GM18907 (cell line): ENCODE results near the gene AHNAK2.
"Not testable (repeated sequence)": the region's sequence is repeated elsewhere in the genome, so short reads cannot be mapped to it uniquely, and the experiment has no call there.

Experiments
- ATAC-seq: cut with Tn5 transposase; IDR thresholded peaks from one replicate; pipeline ENCODE4 v1.9.1; 2021; ENCODE audit warnings: mild to moderate bottlenecking, moderate library complexity; ENCODE audit not compliant: unreplicated experiment

AHNAK2 gene

DNA sequence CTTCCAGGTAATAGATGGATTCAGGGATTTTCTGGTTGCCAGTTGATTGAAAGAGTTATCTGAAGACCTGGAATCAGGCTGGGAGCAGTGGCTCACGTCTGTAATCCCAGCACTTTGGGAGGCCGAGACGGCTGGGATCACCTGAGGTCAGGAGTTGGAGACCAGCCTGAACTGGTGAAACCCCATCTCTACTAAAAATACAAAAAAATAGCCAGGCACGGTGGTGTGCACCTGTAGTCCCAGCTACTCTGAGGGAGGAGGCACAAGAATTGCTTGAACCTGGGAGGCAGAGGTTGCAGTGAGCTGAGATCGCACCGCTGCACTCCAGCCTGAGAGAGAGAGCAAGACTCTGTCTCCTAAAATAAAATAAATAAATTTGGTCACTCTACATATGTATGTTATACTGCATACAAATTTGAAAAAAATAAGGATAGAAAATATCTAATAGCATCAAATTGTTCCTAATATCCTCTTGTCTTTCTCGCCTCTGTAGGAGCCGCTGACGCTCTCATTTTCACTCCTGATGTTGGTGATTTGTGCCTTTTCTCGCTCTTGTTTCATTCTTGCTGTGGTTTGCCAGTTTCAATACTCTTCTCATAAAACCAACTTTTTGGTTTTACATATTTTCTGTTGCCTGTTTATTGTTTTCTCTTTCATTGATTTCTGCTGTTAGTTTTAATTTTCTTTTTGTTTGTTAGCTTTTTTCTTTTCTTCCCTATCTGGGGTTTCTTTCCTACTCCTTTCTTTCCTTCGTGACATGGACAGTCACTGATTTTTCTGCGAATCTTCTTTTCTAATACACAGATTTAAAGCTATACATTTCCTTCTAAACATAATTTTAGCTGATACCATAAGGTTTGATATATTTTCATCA lies 77.3 kb downstream of the AHNAK2 start:
- no peak for ATAC-seq

DNA sequence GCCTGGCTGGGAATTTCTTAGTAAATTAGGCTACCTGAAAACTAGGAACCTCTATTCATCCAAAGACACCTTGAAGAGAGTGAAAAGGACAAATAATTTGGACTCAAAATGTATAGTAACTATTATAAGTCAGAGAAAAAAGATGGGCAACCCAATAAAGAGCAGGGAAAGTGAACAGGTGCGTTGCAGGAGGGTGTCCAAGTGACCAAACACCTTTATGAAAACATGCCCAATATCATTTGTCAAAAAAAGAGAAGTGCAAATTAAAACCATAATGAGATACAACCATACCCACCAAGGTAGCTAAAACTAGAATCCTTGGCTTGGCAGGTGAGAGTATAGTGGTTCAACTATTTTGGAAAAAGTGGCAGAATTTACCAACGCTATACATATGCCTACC lies 78.4 kb downstream of the AHNAK2 start:
- no peak for ATAC-seq

DNA sequence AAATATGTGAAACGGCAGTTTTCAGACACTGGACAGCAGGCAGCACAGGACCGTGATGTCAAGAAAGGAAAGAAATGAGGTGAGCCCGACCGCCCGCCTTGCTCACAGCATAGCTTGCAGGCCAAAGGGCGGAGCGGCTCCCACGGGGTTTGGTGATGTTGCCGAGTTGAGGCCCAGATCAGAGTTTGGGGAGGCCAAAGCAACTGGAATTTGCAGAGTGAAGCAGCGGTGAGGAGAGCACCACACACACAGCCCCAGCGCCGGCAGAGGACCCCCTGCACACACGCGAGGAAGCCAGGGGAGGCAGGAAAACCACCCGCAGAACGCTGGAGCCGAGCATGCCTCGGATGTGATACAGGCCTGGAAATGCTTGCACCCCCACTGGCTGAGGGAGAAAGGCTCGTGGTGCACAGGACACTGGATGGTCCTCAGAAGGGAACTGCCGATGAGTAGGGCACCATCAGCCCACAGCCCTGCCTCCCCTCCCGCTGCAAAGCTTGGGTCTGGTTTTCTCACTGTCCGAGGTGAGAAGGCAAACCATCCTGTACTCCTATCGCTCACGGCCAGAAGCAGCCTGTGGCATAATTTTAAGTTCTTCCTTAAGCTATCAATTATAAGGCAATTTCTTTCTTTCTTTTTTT lies 79.2 kb downstream of the AHNAK2 start:
- no peak for ATAC-seq

DNA sequence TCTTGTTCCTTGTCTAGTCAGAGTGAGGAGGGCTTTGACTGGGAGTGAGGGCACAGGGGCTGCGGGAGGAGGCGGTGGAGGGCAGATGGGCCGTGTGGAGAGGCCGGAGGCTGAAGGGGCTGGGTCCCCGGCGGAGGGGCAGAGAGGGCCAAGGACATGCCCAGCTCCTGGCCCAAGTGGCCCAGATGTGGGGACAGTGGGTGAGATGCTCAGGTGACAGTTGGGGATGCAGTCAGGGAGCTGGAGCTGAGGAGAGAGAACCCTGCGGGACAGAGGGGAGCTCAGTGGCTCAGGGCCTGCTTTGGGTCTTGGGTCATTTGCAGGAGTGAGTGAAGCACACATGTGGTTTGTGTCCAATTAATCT lies 80.0 kb downstream of the AHNAK2 start:
- no peak for ATAC-seq

DNA sequence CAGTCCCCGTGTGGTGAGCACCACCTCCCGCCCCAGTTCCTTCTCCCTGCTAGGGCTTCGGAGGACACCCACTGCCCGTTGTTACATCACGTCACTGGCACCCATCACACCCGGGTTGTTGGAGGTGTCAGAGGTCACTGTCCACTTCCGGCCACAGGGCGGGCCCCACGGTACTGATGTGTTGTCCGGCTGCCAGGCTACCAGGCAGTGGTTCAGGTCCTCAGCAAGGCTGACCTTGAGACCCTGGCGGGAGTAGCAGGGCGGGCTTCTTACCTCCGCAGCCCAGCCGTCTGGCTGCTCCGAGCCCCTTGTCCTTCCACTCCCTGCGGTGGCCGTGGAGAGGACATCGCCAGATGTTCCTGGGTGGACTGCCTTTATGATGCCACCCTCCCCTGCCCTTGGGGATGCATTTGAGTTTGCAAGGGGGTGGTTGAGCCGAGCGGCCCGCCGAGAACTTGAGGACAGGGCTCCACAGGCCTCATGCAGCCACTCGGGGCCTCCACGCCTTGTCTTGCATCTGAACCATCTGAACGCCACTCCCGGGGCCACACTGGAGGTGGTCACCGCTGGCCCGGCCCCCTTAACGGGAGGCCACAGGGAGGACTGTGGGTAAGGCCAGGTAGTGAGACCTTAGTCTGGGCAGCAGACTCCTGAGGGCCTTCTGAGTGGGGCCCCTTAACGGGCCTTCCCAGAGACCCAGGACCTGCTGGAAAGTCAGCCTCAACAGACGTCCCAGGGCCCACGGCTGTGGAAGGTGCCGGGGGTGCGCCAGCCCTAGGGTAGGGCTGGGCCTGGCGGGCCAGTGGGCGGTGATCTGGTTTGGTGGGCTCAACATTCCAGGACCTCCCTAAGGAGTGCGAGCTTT lies 80.6 kb downstream of the AHNAK2 start:
- no peak for ATAC-seq

DNA sequence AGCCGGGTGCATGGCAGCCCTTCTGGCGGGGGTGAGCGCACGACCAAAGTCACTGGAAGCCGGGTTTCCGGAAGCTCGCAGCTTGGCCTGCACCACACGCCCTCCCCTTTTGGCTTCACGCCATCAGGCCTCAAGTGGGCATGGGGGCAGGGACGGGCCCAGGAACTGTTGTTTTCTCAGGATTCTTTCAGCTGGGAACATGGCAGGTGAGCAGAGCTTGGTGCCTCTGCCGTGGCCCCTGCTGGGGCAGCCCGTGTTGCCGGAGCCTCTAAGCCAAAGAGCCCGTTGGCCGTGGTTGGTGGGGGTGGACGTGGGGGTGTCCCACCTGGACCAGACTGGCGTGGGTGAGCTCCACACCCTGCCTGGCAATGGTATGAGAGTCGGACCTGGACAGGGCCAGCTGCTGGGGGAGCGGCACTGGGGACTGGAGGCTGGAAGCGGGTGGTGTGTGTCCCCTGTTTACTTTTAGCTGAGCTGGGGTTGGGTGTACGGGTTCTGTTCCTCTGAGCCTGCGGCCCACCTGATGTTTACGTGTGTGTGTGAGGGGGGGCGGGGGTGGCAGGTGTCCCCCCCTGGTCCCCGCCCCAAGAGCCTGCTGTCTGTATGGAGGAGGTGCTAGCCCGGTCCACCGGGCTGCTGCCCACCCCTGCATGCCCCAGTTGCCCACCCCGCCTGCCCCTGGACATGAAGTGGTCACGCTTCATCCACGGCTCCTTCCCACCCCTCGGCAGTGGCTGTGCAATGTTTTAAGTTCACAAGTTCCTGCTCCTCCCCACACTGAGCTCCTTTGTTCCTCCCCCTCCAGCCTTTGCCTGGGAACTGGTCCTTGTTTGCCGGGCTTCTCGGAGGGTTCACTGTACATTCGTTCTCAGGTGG lies 82.2 kb downstream of the AHNAK2 start:
- no peak for ATAC-seq

DNA sequence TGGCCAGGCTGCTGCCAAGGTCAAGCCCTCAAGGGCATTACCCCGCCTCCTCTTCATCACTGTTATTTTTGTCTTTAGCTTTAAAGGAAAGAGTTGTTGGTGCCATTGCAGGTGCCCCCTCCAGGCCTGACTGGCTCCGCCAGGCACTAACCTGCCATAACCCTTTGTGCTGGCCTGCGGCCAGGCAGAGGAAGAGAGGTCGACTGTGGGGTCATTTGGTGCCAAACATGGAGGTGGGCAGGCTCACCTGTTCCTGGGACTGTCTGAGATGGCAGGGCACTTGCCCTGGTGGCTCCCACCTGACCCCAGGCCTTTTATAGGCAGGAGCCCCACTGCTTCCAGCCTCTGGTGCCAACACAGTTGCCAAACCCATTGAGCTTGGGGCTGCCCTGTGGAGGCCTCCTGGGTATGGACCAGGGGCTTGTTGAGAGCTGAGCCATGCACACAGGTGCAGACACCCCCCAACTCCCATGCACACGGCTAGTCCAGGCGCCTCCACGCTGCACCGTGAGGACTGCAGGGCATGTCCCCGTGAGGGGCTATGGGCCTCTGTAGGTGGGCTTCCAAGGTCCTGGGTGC lies 82.9 kb downstream of the AHNAK2 start:
- no peak for ATAC-seq

DNA sequence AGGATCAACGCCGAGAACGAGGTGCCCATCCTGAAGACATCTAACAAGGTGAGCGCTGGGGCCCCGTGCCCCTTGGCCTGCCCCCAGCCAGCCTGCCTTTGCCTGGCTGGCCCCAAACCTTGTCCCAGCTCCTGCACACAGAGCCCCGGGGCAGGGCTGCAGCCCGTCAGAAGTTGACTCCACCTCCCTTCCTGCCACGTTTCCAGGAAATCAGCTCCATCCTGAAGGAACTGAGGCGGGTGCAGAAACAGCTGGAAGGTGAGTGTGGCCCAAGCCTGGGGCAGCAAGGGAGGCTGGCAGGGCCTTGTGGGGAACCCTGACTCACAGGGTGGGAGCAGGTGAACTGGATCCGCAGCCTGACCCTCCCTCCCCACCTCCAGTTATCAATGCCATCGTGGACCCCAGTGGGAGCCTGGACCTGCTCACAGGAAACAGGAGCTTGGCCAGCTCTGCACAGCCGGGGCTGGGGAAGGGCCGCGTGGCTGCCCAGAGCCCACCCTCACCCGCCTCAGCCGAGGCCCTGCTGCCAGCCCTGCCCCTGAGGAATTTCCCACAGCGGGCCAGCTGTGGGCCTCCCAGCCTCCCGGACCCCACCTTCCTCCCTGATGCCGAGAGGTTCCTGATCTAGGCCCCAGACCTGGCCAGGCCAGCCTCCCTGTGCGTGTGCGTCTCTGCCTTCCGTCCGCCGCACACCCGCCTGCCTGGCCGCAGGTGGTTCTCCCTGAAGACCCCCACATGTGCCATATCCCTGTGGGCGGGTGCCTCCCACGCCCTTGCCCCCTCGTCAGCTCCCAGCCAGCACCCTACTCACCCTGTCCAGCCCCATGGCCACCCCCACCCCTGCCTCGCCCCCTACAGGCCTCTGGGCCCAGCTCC lies 83.6 kb downstream of the AHNAK2 start:
- ATAC-seq, result no peak

DNA sequence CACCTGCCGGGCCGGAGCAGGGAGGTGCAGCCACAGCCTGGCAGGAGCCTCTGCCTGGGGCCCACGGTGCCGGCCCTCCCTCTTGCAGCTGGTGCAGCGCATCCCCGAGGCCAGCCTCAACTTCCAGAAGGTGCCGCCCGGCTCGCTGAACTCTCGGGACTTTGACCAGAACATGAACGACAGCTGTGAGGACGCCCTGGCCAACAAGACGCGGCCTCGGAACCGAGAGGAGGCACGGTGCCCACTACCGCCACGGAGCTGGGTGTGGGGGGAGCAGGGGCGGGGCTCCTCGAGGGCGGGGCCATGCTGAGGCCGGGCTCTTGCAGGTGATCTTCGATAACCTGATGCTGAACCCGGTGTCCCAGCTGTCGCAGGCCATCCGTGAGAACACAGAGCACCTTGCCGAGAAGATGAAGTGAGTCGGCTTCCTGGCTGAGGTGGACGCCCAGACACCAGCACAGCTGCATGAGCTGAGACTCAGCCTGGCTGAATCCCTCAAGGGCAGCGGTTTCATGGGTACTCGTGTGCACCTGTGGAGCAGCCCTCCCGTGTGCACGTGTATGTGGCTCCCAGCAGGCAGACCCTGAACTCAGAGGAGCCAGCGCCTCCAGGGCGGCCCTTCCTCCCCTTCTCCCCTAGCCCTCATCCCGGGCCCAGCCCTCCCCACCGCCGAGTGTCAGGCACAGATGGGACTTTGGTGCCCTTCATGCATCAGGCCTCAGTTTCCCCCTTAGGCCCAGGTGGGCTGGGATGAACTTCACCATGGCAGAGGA lies 84.6 kb downstream of the AHNAK2 start:
- no peak for ATAC-seq

DNA sequence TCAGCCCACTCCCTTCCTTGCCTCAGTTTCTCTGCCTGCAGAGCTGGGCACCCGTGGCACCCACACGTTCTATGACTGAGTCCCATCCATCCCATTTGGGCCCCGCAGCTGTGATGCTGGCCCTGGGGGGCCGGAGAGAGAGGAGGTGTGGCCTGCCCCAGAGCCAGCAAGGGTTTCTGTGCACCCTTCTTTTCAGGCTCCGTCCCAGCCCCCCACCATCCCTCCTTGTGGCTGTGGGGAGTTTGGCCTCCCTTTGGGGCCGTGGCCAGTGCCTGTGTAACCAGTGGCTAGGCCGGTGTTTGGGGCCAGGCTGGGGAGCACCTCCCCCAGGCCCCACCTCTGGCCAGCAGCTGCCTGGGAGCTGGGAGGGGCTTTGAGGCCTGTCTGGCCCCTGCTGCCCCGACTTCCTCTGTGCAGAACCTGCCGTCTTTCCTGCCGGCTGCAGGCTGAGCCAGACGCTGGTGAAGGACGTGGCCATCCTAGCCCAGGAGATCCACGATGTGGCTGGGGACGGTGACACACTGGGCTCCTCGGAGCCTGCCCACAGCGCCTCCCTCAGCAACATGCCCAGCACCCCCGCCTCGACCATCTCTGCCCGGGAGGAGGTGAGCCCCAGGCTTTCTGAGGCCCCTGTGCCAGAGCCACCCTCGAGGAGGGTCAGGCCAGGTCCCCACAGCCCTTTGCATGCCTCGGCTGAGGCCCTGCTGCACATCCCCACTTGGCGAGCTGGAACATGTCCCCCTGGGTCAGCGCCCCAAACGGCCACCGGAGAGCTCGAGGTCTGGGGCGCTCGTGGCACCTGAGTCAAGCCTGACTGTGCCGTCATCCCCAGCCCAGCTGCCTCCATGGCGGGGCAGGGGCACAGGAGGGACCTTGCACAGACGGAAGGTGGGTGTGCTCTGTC lies 85.4 kb downstream of the AHNAK2 start:
- ATAC-seq, result no peak

DNA sequence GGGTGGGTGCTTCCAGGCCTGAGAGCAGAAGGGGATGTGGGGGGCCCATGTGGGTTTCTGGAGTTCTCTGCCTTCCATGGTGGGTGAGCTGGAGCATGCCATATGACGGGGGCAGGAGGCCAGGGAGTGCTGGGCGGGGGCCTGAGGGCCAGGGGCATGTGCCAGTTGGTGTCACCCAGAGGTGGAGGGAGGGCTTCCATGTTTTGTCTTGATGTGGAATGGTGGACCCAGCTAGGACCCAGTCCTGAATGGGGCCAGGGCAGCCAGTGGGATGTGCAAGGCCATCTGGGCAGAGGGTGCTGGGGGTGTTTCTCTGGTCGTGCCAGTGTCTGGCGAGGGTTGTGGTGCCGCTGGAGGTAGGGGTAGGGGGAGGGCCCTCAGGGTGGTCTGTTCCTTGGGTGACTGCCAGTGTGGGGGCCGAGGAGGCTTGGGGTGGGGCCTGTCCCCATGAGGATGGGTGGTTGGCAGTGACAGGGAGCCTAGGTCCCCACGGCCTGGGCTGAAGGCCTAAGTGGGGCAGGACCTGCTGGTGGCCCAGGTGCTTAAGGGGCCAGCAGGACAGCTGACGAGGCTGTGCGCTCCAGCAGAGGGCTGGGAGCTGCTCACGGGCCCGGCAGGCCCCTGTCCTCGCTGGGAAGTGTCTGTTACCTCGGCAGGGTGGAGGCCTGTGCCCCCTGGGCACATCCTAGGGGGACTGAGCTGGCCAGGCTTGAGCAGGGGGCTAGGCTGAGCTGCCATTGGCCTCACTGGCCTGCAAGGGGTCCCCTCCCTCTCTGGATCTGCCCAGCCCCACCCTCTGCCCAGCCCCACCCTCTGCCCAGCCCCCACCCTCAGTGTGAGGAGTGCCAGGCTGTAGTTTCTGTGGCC lies 86.3 kb downstream of the AHNAK2 start:
- ATAC-seq, result no peak

DNA sequence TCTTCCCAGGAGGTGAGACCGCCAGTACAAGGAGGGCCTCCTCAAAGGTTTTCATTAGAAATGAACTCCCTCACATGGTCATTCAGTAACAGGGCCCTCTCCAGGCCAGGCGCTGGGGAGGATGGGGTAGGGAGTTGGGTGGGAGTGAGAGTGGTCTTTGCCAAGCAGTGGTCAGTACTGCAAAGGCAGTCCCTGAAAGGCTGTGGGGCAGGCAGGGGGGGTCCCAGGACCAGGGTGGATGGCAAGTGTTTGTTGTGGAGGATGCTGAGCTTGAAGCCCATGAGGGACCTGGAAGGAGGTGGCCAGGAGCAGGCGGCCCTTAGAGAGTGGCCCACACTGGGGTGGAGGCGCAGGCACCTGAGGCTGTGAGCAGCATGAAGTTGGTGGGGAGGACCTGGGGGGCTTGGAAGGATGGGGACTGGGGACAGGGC lies 87.0 kb downstream of the AHNAK2 start:
- no peak for ATAC-seq

DNA sequence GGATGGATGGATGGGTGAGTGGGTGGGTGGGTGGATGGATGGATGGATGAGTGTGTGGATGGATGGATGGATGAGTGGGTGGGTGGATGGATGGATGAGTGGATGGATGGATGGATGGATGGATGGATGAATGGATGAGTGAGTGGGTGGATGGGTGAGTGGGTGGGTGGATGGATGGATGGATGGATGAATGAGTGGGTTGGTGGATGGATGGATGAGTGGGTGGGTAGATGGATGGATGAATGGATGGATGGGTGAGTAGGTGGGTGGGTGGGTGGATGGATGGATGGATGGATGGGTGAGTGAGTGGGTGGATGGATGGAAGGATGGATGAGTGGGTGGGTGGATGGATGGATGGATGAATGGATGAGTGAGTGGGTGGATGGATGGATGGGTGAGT lies 87.9 kb downstream of the AHNAK2 start:
- not testable (repeated sequence) for ATAC-seq

DNA sequence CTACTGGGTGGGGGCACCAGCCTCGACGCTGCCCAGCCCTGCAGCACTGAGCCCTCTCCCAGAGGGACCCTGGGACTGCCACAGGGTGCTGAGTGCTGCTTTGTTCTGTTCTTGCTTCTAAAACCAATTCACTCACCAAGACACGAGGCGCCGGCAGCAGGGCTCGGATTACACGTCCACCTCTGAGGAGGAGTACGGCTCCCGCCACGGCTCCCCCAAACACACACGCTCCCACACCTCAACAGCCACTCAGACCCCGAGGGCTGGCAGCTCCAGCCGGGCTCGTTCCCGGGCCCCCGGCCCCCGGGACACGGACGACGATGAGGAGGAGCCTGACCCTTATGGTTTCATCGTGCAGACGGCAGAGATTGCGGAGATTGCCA lies 88.8 kb downstream of the AHNAK2 start:
- ATAC-seq, result no peak

DNA sequence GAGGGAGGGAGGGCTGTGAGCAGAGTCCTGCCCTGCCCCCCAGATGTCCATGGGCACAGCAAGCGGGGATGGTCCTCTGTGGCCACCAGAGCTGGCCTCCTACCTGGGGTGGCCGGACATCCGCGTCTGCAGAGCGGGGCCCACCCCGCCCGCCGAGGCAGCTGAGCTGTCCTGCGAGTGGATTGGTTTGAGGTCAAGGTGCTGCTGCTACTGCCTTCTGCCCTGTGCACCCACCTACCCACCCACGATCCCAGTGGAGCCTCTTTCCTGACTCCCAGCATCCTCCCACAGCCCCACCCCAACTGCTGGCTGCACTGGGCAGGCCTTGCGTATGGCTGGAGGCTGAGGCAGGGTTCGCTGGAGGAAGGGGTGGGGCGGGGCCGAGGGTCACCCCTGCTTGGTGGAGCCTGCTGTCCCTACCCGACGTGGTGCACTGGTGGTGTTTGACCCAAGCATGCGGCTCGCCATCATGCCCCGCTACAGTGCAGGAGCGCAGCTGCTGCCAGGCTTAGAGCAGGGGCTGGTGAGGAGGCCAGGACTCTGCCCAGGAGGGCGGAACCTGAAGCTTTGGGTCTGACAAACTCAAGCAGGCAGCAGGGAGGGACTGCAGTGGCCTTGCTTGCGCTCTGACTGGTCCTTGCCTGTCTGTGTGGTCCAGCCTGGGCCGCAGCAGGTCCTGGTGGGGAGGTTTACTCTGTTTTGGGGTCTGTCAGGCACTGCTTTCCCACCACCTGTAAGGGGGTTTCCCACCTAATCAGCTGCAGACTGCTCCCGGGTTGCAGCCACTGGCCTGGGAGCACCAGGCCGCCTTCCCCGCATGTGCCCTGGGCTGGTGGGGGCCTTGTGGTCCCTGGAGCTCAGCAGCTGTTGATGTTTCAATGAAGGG lies 89.4 kb downstream of the AHNAK2 start:
- ATAC-seq, result no peak
